B cell (primary cell): ENCODE measurements around the gene ABCB6. TPM values are rescaled to one million over a fixed set of nuclear protein-coding genes. Genes with fewer than 3 reads are reported as not detected.

Experiments used
- ATAC-seq: fragments of 200-7000 bp; cut with Tn5 transposase; one replicate; pipeline ENCODE4 v1.10.0; 2021; ENCODE audit warnings: low read depth, mild to moderate bottlenecking, moderate number of reproducible peaks, moderate library complexity
- CTCF ChIA-PET: fragments of 350-600 bp; sonication (Branson Sonifier 250); formaldehyde crosslinking; loops from one replicate; lab custom pipeline; 2021; ENCODE audit warnings: antibody characterized with exemption, inconsistent platforms; lab: Charles Lee
- POLR2A ChIA-PET: fragments of 350-600 bp; sonication (Branson Sonifier 250); formaldehyde crosslinking; loops from one replicate; lab custom pipeline; 2021; ENCODE audit warnings: antibody characterized with exemption; lab: Charles Lee
- DNase-seq: peaks from one replicate; pipeline ENCODE4 v3.0.0; 2013
- H2AFZ ChIP-seq: 2 replicates; pipeline ENCODE4 v1.6.1; 2012; ENCODE audit warnings: mild to moderate bottlenecking, low read depth, low read length; ENCODE audit not compliant: insufficient read depth, poor library complexity, severe bottlenecking
- H3K27ac ChIP-seq, 2 donors: 1 replicate in 1 of 2; 2 replicates in 1 of 2; pipeline ENCODE4 v1.5.1; 2012 to 2013; ENCODE audit warnings: low read length in 2 of 2, mild to moderate bottlenecking in 2 of 2, moderate library complexity in 1 of 2
- H3K27me3 ChIP-seq, 4 experiments: fragments of 200-600 bp in 1 of 4; sonication (generic) in 1 of 4; replicated peaks in 1 of 4; 1 replicate in 2 of 4; 2 replicates in 2 of 4; pipeline versions ENCODE4 v1.6.1 to v1.7.0; 2013 to 2016; ENCODE audit warnings: low read length in 3 of 4, mild to moderate bottlenecking in 2 of 4, mixed read lengths in 1 of 4, moderate library complexity in 1 of 4; ENCODE audit not compliant: insufficient read depth in 4 of 4, control insufficient read depth in 3 of 4; ENCODE audit errors: control extremely low read depth in 1 of 4
- H3K36me3 ChIP-seq, 2 experiments: replicated peaks in 1 of 2; 1 replicate in 1 of 2; 2 replicates in 1 of 2; pipeline versions ENCODE4 v1.6.1 to v1.7.1; 2013; ENCODE audit warnings: low read length in 1 of 2; ENCODE audit not compliant: insufficient read depth in 2 of 2, control insufficient read depth in 1 of 2; ENCODE audit errors: control extremely low read depth in 1 of 2, extremely low read depth in 1 of 2
- H3K4me1 ChIP-seq, 2 donors: fragments of 200-600 bp in 1 of 2; sonication (generic) in 1 of 2; 1 replicate in 1 of 2; 2 replicates in 1 of 2; pipeline versions ENCODE4 v1.5.1 to v1.6.1; 2013 to 2017; ENCODE audit warnings: low read length in 2 of 2; ENCODE audit not compliant: control insufficient read depth in 2 of 2, insufficient read depth in 2 of 2
- H3K4me2 ChIP-seq: replicated peaks from 2 replicates; pipeline ENCODE3; 2012; ENCODE audit warnings: mild to moderate bottlenecking, low read depth, low read length; ENCODE audit not compliant: poor library complexity, severe bottlenecking
- H3K4me3 ChIP-seq, 5 experiments: fragments of 200-600 bp in 1 of 5; sonication (generic) in 1 of 5; 1 replicate in 3 of 5; 2 replicates in 2 of 5; pipeline versions ENCODE4 v1.5.1 to v1.7.0; 2011 to 2016; ENCODE audit warnings: low read length in 4 of 5, mild to moderate bottlenecking in 4 of 5, low read depth in 2 of 5, control low read depth in 1 of 5, moderate library complexity in 1 of 5; ENCODE audit not compliant: insufficient read depth in 1 of 5; ENCODE audit errors: control extremely low read depth in 1 of 5, extremely low read depth in 1 of 5
- H3K79me2 ChIP-seq: fragments of 200-600 bp; sonication (generic); one replicate; pipeline ENCODE4 v1.6.0; 2016; ENCODE audit warnings: low read length; ENCODE audit not compliant: control insufficient read depth, insufficient read depth
- H3K9ac ChIP-seq: fragments of 200-600 bp; sonication (generic); 2 replicates; pipeline ENCODE4 v1.6.1; 2017; ENCODE audit warnings: mild to moderate bottlenecking, low read length, moderate library complexity
- H3K9me3 ChIP-seq, 3 donors: one replicate each; pipeline versions ENCODE4 v1.6.1 to v1.7.1; 2013; ENCODE audit warnings: low read length in 2 of 3; ENCODE audit not compliant: control insufficient read depth in 2 of 3, insufficient read depth in 1 of 3; ENCODE audit errors: control extremely low read depth in 1 of 3
- H4K20me1 ChIP-seq: 2 replicates; pipeline ENCODE4 v1.6.0; 2012; ENCODE audit warnings: mild to moderate bottlenecking, low read length; ENCODE audit not compliant: insufficient read depth, control insufficient read depth, poor library complexity, severe bottlenecking
- H3K27ac Mint-ChIP-seq: one replicate; pipeline ENCODE4 v1.8.0; 2021; ENCODE audit warnings: mixed read lengths
- H3K27me3 Mint-ChIP-seq: one replicate; pipeline ENCODE4 v1.8.0; 2021; ENCODE audit warnings: mixed read lengths
- H3K4me1 Mint-ChIP-seq: one replicate; pipeline ENCODE4 v1.8.0; 2021; ENCODE audit warnings: mixed read lengths
- H3K4me3 Mint-ChIP-seq: one replicate; pipeline ENCODE4 v1.8.0; 2021; ENCODE audit warnings: mixed read lengths
- H3K9me3 Mint-ChIP-seq: one replicate; pipeline ENCODE4 v1.8.0; 2022; ENCODE audit warnings: mixed read lengths; ENCODE audit not compliant: insufficient read depth
- EZH2 ChIP-seq: IDR thresholded peaks from 2 replicates; pipeline ENCODE4 v1.6.1; 2012; ENCODE audit warnings: borderline replicate concordance, low read depth, mild to moderate bottlenecking, moderate library complexity, low read length; ENCODE audit not compliant: insufficient read depth, poor library complexity, severe bottlenecking
- WGBS: methylation state at CpG from one replicate; pipeline ENCODE4 v1.1.5; 2013; ENCODE audit warnings: missing lambda C conversion rate; ENCODE audit not compliant: insufficient coverage; 5-methylcytosine and 5-hydroxymethylcytosine counted together
- intact Hi-C: fragments of 100-400 bp; cut with micrococcal nuclease; formaldehyde crosslinking; loops from one replicate; pipeline ENCODE4 v1.10.0; 2022
- polyA plus RNA-seq: library from polyadenylated mRNA; depleted of rRNA; stranded (reverse); fragments of >200 nt; gene quantifications from 2 replicates; pipeline ENCODE4 v1.2.3, GENCODE V29; 2012
- total RNA-seq, 2 donors: library from RNA; stranded (reverse); fragments of 120-200 nt in 1 of 2; gene quantifications; 1 replicate in 1 of 2; 2 replicates in 1 of 2; pipeline versions ENCODE4 v1.2.3 to v1.2.4, GENCODE V29; 2013 to 2022
- TF ChIP-seq, protein P1 (sequence below): fragments of 200-600 bp; IDR thresholded peaks from one replicate; pipeline ENCODE4 v1.8.0; 2022; ENCODE audit warnings: antibody characterized with exemption, mild to moderate bottlenecking

The ABCB6 gene
- total and polyA plus RNA-seq, 2 donors (not counting 1 experiment from before 2014, with no cell fraction given), result 10.5 to 15.3 TPM

DNA sequence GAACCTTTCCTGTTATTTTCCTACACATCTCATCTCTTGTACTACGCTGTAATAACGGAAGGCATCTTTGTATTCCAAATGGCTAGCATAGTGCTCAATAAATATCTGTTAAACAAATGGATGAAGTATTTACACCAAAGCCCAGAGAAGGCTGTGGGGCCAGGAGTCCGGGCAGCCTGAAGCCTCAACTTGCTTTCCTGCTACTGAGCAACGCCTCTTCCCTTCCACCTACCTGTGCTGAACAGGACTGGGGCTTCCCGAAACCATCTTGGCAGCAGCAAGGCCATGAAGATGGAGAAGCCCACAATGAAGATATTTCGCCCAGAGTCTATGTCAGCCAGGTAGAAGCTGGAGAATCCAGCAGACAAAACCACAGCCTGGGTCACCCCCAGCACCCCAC, 55.6 kb downstream of the ABCB6 start:
- Histone ChIP-seq H2AFZ (no peak overlapping the region), H4K20me1 (no peaks in the 10 kb centered on the region), H3K4me1 (peaks cover 9 to 13% of the 10 kb centered on the region in 2 donors), H3K79me2 (peaks cover 10% of the 10 kb centered on the region), H3K4me3 (no peak overlapping the region), H3K27ac (no peak overlapping the region), H3K27me3 (no peaks in the 10 kb centered on the region), H3K36me3 (peaks cover 0 to 2% of the 10 kb centered on the region in 2 experiments), H3K4me2 (no peak overlapping the region), H3K9ac (no peak overlapping the region), H3K9me3 (no peaks in the 10 kb centered on the region)
- H3K27me3 Mint-ChIP-seq, result no peaks in the 10 kb centered on the region
- ATAC-seq (no peak), DNase-seq (no peak)
- H3K4me3 Mint-ChIP-seq, result no peak overlapping the region
- H3K4me1 Mint-ChIP-seq, result peaks cover 21% of the 10 kb centered on the region
- ChIA-PET POLR2A (no interaction called here), CTCF (interaction anchor here (0.6 to 4.1 kb wide), 7 partner anchors 8 to 132 kb away, joined by 3 to 21 read pairs (median 3); partner anchors contain the start of gene TUBA4A)
- WGBS, result 100% methylated on average over 2 of the region's 6 CpGs
- H3K9me3 Mint-ChIP-seq, result no peaks in the 10 kb centered on the region
- no peak overlapping the region for H3K27ac Mint-ChIP-seq
- TF ChIP-seq, protein P1, sequence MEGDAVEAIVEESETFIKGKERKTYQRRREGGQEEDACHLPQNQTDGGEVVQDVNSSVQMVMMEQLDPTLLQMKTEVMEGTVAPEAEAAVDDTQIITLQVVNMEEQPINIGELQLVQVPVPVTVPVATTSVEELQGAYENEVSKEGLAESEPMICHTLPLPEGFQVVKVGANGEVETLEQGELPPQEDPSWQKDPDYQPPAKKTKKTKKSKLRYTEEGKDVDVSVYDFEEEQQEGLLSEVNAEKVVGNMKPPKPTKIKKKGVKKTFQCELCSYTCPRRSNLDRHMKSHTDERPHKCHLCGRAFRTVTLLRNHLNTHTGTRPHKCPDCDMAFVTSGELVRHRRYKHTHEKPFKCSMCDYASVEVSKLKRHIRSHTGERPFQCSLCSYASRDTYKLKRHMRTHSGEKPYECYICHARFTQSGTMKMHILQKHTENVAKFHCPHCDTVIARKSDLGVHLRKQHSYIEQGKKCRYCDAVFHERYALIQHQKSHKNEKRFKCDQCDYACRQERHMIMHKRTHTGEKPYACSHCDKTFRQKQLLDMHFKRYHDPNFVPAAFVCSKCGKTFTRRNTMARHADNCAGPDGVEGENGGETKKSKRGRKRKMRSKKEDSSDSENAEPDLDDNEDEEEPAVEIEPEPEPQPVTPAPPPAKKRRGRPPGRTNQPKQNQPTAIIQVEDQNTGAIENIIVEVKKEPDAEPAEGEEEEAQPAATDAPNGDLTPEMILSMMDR, result no peak
- TF ChIP-seq EZH2, result no peak
- intact Hi-C loops, result loop anchor here (5.0 kb wide), 3 partner anchors 266 to 596 kb away; partner anchors contain the start of genes CNOT9, STK11IP and USP37

DNA sequence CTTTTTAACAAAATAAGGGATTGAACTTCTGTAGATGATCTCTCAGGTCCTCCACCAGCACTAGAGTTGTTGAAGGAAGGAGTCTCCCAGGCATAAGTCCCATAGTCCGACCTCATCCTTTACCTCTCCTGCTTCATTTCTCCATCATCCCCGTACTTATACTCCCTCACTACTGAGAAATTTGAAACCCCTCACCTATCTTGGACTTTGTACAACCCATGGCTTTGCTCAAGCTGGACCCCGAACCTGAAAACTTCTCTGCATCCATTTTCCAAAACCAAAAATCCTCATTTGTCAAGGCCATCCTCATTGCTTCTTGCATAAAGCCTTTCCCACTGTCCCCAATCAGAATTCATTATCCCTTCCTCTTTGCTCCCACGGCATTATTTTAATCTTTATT, 57.7 kb downstream of the ABCB6 start:
- Mint-ChIP-seq H3K9me3 (no peaks in the 10 kb centered on the region), H3K27me3 (no peaks in the 10 kb centered on the region), H3K4me1 (peaks cover 21% of the 10 kb centered on the region), H3K27ac (peak overlapping the region; percentile 97), H3K4me3 (peak overlapping the region; percentile 98)
- Histone ChIP-seq H3K27me3 (no peaks in the 10 kb centered on the region), H3K4me1 (peaks cover 9 to 13% of the 10 kb centered on the region in 2 donors), H2AFZ (peak overlapping the region; percentile 88), H3K79me2 (peaks cover 14% of the 10 kb centered on the region), H3K27ac (peak overlapping the region in 1 of 2 donors; percentile 56), H3K4me2 (peak overlapping the region; percentile 75), H3K36me3 (peaks cover 0 to 18% of the 10 kb centered on the region in 2 experiments), H3K9ac (peak overlapping the region; percentile 72), H3K4me3 (peak overlapping the region in 4 of 5 experiments; percentile 32 to 84 (median 76)), H4K20me1 (no peaks in the 10 kb centered on the region), H3K9me3 (no peaks in the 10 kb centered on the region)
- ChIA-PET POLR2A (no interaction called here), CTCF (interaction anchor here (5.6 kb wide), 1 partner anchor 45 kb away, joined by 24 read pairs; the partner anchor contains the start of gene ZFAND2B)
- ATAC-seq, result no peak
- DNase-seq, result no peak
- WGBS, result 82% methylated on average over 4 of the region's 4 CpGs
- intact Hi-C loops, result loop anchor here (2.0 to 5.0 kb wide), 7 partner anchors 58 to 594 kb away; partner anchors contain the start of genes ABCB6, CHPF, CNOT9 and GLB1L
- TF ChIP-seq EZH2, result no peak
- TF ChIP-seq, protein P1, result no peak
